NCI-H2081 (cell line): Measurements from ENCODE around the gene SPAG16.
"Not testable (repeated sequence)": the region's sequence is repeated elsewhere in the genome, so short reads cannot be mapped to it uniquely, and the experiment has no call there.

Experiments
- DNase-seq, 2 experiments: peaks; one replicate each; lab custom pipeline; 2025; lab: John Stamatoyannopoulos, UW

The SPAG16 gene

DNA sequence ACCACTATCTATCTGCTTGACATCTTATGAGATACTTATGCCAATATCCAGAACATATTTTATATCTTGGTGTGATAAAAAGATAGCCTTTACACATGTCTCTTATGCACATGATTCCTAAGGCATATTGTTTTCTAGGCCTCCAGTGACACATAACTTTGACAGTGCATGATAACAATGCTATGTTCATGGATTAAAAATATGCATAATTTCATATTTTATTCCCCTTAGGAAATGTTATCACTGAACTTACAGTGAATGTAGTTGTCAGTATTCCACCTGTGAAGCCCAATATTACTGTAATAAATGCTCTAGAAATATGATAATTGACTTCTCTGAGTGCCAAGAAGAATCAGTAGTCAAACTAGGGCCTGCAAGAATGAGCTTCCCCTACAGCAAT, 532.3 kb downstream of the SPAG16 start:
- no peak for DNase-seq

DNA sequence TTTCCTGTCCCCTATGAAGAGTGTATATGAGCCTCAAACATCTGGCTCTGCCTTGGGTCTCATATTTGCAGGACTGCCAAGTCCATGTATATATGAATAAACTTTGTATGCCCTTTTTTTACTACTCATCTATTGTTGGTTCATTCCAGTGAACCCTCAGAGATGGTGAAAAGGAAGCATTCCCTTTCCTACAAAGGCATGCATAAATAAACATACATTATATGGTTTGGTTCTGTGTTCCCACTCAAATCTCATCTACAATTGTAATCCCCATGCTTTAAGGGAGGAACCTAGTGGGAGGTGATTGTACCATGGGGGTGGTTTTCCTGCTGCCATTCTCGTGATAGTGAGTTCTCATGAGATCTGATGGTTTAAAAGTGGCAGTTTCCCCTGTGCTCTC, 534.2 kb downstream of the SPAG16 start:
- DNase-seq = no peak

DNA sequence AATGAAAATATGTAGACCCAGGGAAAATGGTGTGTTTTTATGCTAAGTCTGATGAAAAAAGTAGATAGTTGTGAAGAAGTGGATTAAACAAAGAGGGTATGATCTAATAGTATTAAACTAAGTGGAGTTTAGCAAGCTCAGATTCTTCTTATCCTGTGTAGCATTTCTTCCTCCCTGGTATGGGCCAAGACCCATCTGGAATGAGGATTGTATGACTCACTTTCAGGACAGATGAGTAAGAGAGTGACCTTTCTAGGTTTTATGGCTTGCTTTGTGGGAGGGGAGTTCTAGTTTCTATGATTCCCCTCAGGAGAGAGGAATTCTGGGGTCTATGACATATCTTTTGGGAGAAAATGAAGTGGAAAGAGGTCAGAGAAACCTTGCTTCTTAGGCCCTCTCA, 550.1 kb downstream of the SPAG16 start:
- DNase-seq = no peak

DNA sequence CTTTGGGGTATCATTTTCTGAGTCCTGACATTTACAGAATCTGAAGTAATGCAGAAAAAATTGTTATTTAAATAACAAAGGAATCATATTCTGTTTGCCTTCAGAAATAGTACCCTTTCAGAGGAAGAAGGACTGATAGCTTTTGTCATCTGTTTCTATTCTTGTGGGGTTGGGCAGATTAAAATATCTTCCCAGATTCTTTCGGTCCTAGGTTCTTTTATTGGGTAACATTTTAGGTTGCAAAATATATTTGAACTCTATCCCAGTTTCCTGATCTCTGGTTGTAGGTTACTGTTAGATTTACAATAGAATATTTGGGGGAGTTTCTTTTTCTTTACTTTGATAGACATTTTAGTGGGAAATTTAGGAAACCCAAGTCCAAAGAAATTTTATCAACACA, 550.5 kb downstream of the SPAG16 start:
- no peak for DNase-seq

DNA sequence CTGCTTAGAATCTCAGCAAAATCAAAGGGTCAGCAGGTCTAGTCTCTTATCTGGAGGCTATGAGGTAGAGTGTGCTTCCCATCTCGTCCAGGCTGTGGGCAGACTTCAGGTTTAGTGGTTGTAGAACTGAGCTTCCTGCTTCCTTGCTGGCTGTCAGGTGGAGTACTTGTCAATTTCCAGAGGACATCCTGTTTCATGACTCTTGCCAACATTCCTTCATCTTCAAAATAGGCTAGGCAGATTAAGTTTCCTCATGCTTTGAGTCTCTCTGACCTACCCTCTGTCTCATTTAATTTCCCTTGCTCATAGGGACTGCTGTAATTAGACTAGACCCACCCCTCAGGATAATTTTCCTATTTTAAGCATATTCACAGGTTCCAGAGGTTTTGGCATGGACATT, 562.6 kb downstream of the SPAG16 start:
- DNase-seq = no peak

DNA sequence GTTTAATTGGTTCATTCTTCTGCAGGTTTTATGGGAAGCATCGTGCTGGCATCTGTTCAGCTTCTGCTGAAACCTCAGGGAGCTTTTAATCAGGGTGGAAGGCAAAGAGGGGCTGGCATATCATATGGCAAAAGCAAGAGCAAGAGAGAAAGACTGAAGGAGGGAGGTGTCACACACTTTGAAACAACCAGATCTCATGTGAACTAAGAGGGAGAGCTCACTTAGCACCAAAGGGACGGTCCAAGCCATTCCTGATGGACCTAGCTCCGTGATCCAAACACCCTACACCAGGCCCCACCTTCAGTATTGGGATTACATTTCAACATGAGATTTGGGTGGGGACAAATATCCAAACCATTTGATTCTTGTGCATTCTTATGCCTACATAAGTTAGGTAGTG, 563.1 kb downstream of the SPAG16 start:
- no peak for DNase-seq

DNA sequence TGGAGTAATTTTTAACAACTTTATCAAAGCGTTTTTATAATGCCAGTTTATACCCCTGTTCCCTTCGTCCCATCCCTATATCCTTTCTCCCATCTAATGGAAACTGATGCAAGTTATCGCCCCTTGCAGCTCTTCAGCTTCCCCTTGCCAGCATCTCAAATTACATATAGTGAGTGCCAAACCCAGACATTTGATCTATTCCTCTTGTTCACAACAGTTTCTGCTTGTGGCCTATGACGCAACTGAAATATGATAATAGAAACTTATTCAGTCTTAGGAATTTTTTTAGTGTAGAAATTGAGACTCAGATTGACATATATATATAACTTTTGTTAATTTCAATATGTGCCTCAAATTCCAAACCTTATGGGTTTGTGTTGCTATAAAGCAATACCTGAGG, 564.4 kb downstream of the SPAG16 start:
- no peak for DNase-seq

DNA sequence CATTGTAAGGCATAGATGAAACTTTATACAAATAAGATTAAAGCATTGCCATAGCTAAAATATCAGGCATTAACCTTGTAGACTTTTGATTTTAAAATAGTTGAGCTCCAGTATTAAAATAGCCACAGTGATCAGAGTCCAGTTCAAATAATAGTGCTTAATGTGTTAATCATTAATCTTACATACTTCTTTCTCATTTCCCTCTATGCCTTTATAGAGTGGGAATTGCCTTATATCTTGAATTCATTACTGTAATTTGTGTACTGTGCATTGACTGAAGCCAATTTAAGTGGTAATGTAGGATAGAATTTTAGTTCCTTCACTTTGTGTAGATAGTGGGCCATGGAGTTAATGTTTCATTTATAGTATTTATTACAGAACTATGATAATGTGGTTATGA, 577.4 kb downstream of the SPAG16 start:
- no peak for DNase-seq

DNA sequence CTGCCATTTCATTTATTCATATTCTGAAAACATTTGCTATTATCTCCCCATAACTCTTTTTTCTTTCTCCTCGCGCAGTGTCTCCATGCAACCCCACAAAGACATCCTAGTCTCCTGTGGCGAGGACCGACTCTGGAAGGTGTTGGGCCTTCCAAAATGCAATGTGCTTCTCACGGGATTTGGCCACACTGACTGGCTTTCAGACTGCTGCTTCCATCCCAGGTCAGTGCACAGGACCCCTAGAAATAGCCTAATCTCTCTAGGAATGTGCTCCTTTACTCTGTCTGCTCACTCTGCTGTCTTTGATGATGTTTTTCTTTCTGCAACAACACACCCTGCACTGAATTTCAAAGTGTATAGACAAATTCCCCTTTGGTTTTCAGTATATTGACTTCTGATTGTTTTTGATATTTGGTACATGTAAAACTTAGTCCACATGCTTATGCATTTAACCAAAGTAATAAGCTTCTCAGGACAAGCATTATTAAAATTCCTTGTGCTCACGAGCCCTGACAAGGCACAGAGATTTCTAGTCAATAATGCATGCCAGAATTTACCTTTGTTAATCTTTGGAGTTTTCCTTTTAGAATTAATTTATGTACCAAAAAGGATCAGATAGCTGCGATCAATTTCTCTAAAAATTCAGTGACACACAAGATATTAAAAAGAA, 578.3 kb downstream of the SPAG16 start:
- no peak for DNase-seq

DNA sequence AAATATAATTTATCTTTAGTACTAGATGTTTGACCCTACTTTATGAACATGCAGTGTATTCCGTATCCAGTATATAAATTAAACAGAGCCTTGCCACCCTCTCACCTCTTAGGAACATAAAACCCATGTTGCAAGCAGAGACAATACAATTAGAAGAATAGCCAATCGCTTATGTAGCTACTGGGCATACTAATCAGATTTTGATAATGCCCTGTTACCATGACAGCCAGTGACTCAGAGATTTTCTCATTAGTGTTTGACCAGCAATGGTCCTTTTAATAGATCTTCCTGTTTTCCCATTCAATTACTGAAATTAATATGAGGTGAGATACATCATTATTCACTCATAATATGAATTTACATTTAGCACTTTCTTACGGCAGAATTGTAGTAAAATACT, 579.3 kb downstream of the SPAG16 start:
- no peak for DNase-seq

DNA sequence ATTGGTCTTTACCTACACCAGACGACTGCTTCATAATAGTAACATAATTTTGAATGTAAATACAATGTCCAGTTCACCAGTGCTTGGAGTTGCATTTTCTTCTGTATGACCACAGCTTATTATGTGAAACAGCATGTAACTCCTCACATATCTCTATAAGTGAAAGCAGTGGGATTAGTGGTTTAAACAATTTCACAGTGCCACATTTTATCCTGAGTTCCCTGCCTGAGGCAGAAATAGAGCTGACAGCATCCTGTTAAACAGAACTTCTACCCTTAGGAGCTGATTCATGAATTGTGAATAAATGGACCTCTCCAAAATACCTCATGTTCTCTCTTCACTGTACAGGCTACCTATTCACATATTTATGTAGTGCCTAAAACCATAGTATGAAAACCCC, 584.3 kb downstream of the SPAG16 start:
- no peak for DNase-seq

DNA sequence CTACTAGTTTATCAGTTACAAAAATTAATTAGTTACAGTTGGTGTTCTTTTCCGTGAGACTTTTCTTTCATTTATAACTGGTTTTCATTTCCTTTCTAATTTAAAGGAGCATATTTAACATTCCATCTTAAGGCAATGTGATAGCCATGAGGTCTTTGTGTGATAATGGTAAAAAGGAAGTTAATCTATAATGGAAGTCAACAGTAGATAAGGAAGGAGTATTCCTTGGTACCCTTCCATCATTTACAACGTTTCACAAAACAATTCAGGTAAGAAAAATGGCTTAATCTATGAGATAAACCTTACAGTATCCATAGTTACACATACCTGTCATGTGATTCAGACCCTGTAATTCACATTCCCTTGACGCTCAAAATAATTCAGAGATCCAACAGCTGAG, 601.2 kb downstream of the SPAG16 start:
- DNase-seq = no peak

DNA sequence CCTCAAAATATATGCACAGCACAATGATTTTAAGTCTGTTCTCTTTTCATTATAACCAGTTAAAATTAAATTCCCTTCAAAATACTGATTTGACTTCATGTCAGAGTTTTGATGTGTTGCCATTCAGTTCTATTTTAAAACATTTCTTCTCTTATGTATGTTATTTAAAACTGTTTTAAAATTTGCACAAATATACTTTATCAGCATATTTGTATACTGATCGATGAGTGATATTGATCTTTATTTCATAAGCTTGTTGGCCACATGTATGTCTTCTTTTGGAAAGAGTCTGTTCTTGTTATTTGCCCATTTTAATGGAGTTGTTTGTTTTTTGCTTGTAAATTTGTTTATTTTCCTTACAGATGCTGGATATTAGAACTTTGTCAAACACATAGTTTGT, 630.2 kb downstream of the SPAG16 start:
- DNase-seq = no peak

DNA sequence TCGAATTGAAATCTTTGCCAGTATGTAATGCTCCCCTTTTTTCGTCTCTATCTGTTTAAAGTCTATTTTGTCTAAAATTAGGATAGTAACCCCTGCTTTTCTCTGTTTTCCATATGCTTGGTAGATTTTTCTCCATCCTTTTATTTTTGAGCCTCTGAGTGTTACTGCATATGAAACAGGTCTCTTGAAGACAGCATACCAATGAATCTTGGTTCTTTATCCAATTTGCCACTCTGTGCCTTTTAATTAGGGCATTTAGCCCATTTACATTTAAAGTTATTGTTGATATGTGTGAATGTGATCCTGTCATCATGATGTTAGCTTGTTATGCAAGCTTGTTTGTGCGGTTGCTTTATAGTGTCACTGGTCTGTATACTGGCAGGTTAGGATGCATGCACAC, 635.8 kb downstream of the SPAG16 start:
- no peak for DNase-seq

DNA sequence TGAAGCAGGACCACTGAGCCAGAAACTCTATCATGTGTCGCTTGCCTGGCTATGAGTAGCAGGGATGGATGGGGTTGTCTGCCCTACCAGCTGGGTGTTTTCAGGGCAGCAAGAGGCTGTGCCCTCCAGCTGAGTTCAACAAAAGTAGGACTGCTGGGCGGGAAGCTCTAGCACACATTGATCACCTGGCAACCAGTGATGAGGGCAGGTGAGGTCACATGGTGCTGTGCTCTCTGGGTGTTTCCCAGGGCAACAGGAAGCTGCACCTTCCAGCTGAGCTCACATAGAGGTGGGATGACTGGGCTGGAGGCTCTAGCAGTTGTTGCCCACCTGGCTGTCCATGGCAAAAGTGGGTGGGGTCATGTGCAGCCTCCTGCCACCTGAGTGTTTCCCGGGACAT, 639.3 kb downstream of the SPAG16 start:
- DNase-seq = peak; percentile 58 to 93

DNA sequence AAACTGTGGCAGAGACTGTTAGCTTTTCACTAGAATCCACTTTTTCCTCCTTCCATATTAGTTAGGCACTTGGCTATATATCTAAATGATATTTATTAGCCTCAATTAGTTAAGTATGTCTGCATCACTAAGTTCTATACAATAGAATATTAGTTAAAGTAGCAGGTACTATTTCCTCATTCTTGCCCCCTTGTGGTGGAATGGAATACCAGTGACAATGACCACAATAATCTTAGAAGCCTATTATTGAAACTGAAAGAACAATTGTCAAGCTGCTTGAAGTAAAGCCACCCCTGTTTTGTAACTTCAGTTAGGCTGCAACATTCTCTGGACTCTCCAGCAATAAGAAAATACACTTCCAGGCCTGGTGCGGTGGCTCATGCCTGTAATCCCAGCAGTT, 650.3 kb downstream of the SPAG16 start:
- no peak for DNase-seq

DNA sequence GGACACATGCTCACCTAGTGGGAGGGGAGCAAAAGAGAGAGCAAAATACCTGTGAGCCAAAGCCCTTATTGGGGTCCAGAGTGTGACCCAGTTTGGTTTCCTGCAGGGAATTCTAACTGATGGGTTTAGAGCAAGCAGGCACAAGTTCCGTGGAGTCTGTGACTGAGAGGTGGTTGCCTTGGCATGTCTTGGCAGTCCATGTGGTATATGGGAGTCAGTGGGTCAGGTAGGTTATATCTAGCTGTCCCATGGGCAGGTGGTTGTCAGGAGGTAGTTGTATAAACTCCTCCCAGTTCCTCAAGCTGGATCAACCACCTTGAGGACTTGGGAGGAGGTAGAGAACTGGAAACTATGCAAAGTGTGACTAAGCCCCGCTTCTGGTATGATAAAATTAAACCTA, 673.8 kb downstream of the SPAG16 start:
- DNase-seq = no peak

DNA sequence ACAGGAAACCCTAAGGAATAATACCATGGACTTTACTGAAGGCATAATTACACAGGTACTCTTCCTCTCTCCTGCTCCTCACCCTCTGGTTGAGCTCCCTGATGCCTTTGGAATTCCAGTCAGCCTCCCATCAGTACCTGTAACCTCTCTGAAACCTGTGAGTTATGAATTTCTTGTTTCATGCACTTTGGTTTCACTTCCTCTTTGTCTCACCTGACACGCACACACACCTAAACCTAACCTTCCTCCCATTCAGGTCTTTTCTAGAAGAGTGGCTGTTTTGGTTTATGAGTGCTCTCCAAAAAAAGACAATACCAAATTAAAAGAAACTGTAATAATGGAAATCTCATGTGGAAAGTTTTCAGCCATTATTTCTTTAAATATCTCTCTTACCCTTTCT, 675.3 kb downstream of the SPAG16 start:
- DNase-seq = no peak

DNA sequence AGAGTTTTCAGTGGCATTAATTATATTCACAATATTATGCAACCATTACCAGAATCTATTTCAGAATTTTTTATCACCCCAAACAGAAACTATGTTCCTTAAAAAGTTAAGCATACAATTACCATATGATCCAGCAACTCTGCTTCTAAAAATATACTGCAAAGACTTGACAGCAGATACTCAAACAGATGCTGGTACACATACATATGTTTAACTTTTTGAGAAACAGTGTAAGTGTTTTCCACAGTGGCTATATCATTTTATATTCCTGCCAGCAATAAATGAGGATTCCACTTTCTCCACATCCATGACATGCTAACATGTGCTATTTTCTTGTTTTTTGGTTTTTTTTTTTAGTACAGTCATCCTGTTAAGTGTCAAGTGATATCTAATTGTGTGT, 687.3 kb downstream of the SPAG16 start:
- DNase-seq = no peak

DNA sequence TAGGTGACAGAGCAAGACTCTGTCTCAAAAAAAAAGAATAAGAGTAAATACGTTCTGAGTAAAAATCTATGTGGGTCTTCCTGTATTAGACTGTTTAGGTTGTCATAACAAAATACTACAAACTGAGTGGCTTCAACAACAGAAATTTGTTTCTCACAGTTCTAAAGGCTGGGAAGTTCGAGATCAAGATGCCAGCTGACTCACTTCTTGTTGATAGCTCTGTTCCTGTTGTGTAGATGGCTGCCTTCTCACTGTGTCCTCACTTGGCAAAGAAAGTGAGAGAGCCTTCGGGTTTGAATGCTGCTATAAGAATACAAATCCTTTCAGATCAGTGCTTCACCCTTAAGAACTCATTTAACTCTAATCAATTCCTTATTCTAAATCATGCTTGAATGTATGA, 696.6 kb downstream of the SPAG16 start:
- DNase-seq = no peak

DNA sequence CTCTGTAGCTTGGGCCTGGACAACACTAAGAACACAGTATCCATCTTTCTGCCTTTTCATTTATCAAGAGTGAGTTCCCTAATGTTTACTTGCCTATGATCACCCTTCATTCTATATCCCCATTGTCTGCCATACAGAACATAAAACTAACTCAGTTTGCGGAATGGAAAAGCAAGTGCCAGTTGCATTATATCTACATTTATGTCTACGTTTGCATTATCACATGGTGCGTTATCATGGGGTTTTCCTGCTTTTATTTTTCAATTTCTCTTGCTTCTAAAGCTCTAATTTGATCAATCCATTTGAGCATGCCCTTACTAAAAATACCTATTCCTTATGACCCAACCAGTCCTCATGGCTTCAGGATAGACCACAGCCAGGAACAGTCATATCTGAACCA, 704.9 kb downstream of the SPAG16 start:
- DNase-seq = no peak

DNA sequence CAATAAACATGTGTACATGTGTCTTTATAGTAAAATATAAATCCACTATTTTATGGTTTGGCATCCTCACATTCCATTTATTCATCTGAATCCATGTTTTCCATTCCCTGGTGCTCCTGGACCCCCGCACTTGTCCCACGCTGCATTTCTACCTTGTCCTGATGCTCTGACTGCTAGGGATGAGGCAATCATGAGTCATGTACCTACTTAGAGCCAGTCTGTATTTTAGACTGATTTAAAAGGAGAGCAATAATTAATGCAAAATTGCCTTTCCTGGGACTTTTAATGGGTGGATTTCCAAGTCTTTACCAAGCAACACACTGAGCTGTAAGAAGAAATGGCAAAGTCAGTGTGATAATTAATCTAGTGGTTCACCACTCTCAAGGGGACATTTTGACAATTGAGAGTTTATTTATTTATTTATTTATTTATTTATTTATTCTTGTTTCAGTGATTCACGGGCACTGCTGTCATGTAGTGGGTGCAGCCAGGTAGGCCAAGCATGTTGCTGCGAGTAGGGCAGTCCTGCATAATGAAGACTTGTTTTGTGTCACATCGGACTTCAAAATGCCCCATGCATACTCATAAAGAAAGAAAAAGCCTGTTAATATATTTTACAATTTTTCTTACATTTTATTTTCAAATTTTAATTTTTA, 707.3 kb downstream of the SPAG16 start:
- DNase-seq = no peak

DNA sequence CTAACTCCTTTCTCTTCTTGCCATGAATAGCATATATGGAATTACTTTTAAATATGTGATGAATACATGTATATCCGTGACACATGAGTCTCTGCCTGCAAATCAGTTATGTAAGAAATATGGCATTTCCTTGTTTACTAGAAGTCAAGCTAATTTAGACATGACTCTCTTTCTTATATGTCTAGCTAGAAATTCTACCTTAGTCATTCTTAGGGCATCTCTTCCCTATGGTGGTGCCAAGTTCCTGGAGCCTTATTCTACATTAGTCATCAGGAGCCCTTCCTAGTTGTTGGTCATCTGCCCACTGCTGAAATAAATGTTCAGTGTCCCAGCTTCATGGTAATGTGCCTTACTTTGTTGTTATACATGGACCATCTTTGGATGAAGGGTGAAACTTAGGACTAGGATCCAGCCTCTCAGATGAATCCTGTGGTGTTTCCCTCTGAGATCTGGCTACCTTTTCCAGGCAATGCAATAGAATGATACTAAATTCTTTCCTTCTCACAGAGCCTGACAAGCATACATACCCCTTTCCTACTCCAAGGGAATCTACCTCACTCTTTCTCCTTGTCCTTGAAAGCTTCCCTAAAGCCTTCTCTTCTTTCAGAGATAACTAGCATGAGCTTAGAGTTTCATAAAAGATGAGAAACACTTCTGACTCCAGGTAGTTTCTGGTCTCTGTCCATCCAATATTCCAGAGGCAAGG, 711.3 kb downstream of the SPAG16 start:
- DNase-seq = no peak

DNA sequence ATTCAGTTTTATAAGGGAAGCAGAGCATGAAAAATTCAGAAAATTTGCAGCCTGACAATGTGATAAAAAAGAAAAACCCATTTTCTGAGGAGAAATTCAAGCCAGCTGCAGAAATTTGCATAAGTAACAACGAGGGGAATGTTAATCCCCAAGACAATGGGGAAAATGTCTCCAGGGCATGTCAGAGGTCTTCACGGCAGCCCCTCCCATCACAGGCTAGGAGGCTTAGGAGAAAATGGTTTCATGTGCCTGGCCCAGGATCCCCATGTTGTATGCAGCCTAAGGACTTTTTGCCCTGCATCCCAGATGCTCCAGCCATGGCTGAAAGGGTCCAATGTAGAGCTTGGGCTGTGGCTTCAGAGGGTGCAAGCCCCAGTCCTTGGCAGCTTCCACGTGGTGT, 714.7 kb downstream of the SPAG16 start:
- not testable (repeated sequence) for DNase-seq
